T1000 (cell line): ENCODE measurements around the gene MLLT10.
"Not testable (repeated sequence)": the region's sequence is repeated elsewhere in the genome, so short reads cannot be mapped to it uniquely, and the experiment has no call there.

Experiments
- DNase-seq: peaks from one replicate; lab custom pipeline; 2025; ENCODE audit warnings: mixed read lengths; lab: John Stamatoyannopoulos, UW

The MLLT10 gene

DNA sequence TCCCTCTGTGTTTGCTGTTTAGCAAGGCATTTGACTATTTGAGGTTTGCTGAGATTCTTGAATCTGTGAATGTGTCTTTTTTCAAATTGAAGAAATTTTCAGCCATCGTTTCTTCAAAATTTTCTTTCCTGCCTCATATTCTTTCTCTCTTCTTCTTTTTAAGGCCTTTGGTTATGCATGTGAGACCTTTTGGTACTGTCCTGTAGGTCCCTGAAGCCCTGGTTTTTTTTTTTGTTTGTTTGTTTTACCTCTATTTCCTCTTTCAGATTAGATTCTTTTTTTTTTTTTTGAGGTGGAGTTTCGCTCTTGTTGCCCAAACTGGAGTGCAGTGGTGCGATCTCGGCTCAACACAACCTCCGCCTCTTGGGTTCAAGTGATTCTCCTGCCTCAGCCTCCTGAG is 45.3 kb downstream of the MLLT10 start:
- no peak for DNase-seq

GRCh38 chr10:21581421-21581834 is 47.4 kb downstream of the MLLT10 start:
- not testable (repeated sequence) for DNase-seq

DNA sequence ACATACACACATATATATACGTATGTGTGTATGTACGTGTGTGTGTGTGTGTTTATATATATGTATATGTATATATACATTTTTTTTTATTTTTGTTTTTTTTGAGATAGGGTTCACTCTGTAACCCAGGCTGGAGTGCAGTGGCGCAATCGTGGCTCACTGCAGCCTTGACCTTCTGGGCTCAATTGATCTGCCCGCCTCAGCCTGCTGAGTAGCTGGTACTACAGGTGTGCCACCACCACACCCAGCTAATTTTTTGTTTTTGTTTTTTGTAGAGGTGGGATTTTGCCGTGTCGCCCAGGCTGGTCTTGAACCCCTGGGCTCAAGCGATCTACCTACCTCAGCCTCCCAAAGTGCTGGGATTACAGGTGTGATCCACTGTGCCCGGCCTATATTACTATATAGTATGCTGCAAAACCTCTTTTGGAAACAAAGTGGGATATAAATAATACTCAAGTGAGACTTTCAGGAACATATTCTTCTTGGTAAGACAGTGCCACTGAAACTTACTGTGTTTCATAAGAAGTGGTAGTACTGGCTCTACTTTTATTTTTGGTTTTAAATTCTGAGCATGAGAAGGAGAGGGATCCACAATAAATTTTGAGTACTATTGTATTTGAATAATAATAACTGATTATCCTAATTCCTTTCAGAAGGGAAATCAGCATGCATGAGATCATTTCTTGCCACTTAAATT is 51.0 kb downstream of the MLLT10 start:
- no peak for DNase-seq

GRCh38 chr10:21587391-21587790 is 53.4 kb downstream of the MLLT10 start:
- no peak for DNase-seq

- not testable (repeated sequence) for DNase-seq
These were observed 54.1 kb downstream of the MLLT10 start for GRCh38 chr10:21588159-21588558.

GRCh38 chr10:21593986-21594385 is 60.0 kb downstream of the MLLT10 start:
- DNase-seq: no peak

DNA sequence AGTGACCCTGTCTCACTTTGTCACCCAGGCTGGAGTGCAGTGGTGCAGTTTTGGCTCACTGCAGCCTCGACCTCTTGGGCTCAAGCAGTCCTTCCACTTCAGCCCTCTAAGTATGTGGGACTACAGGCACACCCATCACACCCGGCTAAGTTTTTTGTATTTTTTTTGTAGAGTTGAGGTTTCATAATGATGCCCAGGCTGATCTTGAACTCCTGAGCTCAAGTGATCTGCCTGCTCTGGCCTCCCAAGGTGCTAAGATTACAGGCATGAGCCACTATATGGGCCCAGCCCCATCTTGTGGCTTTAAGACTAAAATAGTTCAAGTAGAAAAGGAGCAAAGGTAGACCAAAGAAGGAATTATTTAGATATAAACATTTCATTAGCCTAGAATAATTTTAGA is 65.5 kb downstream of the MLLT10 start:
- no peak for DNase-seq

DNA sequence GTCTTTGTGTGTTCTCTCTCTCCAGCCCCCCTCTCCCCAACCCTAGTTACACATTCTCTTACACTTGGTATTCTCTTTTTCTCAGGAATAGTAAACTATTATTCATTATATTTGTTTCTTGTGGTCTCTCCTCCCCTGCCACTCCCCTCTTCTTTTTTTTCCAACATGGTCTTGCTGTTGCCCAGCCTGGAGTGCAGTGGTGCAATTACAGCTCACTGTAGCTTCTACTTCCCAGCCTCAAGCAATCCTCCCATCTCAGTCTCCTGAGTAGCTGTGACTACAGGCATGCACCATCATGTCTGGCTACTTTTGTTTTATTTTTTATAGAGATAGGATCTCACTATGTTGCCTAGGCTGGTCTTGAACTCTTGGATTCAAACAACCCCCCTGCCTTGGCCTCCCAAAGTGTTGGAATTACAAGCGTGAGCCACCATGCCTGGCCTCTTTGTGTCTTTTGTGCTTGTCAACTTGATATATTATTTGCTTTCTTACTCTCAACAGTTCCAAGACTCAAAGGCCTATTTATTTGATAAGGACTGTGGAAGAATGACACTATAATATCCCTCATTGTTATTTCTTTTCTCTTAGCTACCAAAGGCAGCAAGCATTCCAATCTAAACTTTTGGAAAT is 66.9 kb downstream of the MLLT10 start:
- DNase-seq: no peak

DNA sequence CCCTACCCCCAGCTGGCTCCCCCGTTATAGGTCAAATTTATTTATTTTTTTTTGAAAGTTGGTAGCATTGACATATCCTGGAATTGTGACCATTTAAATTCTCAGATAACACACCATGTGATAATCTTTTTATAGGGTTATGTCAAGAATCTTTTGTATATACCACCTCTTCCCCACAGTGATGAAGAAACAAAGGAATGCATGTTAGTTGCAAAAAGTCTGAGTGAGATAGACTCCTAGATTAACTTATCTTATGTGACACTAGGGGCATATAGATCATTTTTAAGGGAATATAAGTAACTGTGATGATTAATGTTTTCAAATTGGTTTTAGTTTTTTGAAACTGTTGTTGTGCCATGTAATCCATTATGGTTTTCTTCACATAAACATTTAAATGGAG is 68.3 kb downstream of the MLLT10 start:
- no peak for DNase-seq

GRCh38 chr10:21603721-21604120 is 69.7 kb downstream of the MLLT10 start:
- DNase-seq: no peak

GRCh38 chr10:21604651-21605050 is 70.6 kb downstream of the MLLT10 start:
- DNase-seq: no peak

DNA sequence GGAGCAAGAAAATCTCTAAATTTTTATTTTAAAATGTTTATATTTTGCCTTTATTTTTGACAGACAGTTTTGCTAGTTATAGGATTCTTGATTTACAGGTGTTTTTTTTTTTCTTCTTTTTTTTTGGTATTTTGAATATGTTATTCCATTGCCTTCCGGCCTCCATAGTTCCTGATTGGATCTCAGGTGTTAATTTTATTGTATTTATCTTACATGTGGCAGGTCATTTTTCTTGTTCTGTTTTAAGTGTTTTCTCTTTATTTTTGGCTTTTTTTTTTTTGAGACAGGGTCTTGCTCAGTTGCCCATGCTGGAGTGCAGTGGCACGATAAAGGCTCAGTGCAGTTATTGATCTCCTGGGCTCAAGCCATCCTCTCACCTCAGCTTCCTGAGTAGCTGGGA is 73.9 kb downstream of the MLLT10 start:
- DNase-seq: no peak

- DNase-seq: no peak
These were observed 80.0 kb downstream of the MLLT10 start for GRCh38 chr10:21614000-21614399.

DNA sequence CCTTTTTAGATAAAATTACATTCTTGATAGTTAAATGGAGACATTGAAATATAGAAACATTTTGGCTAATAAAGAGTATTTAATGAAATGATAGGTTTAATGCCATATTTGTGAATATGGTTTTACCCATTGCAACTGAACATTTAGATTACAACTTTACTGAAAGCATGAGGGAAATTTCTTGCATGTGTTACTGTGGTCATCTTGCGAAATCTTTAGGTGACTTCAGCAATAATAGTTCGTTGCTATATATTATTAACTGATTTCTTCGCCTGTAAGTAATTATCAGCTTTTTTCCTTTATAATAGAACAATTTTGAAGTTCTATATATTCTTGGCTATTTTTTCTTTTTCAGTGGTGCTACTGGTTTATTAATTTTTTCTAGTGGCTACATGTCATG is 83.2 kb downstream of the MLLT10 start:
- no peak for DNase-seq

GRCh38 chr10:21623291-21623690 is 89.3 kb downstream of the MLLT10 start:
- DNase-seq: no peak

GRCh38 chr10:21624421-21624820 is 90.4 kb downstream of the MLLT10 start:
- not testable (repeated sequence) for DNase-seq

GRCh38 chr10:21624951-21625350 is 90.9 kb downstream of the MLLT10 start:
- no peak for DNase-seq

DNA sequence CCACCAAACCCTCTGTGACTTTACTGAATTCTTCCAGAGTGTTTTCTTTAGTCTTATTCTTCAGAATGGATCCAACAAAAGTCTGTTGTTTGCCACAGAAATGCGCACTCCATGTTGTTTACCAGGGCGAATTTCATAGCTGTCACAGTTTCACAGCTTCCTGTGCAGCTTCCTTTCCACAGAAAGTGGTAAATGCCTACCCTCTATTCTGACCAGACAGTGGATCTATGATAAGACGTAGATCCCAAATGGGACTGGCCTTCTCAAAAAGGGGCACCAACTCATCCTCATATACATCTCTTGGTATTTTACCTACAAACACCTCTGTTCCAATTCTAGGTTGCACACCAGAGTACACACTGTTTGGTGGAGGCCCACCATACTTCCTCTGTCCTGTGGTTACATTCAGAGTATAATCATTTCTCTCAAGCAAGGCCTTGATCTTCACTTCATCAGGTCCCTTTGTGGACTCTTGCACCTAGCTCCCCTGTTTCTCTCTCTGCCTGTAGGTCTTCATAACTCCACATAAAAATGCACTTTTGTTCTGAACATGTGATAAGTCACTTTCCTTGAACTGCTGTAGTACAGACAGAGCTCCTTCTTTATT is 91.7 kb downstream of the MLLT10 start:
- DNase-seq: no peak

- DNase-seq: no peak
These were observed 92.6 kb downstream of the MLLT10 start for GRCh38 chr10:21626457-21627161.

DNA sequence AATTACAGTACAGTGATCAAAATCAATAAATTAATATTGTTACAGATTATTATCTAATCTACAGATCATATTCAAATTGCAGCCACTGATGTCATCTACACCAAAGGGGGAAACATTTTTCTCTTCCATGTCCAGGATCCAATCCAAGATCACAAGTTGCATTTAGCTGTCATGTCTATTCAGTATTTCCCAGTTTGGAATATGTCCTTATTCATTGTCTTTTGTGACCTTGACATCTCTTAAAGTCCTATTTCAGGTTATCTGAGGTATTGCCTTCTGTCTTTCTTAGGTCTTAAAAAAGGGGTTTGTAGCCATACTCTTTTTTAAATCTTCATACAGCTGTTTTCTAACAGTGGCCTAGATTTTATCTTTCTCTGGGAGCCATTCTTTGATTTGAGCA is 93.3 kb downstream of the MLLT10 start:
- DNase-seq: no peak

DNA sequence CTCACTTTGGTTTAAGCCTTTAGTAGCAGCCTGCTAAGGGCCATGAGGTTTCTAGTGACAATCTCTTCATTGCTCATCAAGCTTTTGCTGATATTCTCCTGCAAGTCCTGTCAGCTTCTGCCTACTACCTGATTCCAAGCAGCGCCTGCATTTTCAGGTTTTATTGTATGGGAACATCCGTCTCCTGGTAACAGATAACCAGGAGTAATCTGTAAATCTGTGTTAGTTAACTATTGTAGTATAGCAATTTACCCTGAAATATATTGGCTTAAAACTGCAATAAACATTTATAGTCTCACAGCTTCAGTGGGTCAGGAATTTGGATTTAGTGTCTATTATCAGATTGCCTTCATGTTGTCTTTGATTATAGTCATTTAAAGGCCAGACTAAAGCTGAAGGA is 94.0 kb downstream of the MLLT10 start:
- no peak for DNase-seq

DNA sequence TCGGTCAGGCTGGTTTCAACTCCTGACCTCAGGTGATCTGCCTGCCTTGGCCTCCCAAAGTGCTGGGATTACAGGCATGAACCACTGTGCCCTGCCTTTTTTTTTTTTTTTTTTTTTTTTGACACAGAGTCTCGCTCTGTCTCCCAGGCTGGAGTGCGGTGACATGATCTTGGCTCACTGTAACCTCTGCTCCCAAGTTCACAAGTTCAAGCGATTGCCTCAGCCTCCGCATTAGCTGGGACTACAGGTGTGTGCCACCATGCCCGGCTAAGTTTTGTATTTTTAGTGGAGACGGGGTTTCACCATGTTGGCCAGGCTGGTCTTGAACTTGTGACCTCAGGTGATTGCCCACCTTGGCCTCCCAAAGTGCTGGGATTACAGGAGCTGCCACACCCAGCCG is 94.6 kb downstream of the MLLT10 start:
- not testable (repeated sequence) for DNase-seq
